Small intestine (tissue), 7 donors: ENCODE measurements around the gene EXOSC2. TPM values are rescaled to one million over a fixed set of nuclear protein-coding genes. Genes with fewer than 3 reads are reported as not detected.
A peak's percentile ranks its signal among the peaks of the same experiment; 100 is the strongest.

ENCODE experiments used
- DNase-seq, 2 donors: peaks; one replicate each; pipeline versions ENCODE4 v3.0.0 to v3.0.0-alpha.2; 2013
- FAIRE-seq: peaks from 2 replicates; lab custom pipeline; 2012; peaks lifted over from hg19 to GRCh38; lab: Jason Lieb, UNC
- H3K27ac ChIP-seq, 3 donors: one replicate each; pipeline ENCODE4 v1.5.1; 2013; ENCODE audit warnings: low read length in 2 of 3, mild to moderate bottlenecking in 2 of 3, control low read depth in 1 of 3, inconsistent platforms in 1 of 3, low read depth in 1 of 3, moderate library complexity in 1 of 3
- H3K27me3 ChIP-seq, 3 donors: one replicate each; pipeline ENCODE4 v1.6.1; 2013; ENCODE audit warnings: low read length in 3 of 3, inconsistent platforms in 1 of 3; ENCODE audit not compliant: control insufficient read depth in 3 of 3, insufficient read depth in 3 of 3
- H3K36me3 ChIP-seq, 3 donors: one replicate each; pipeline ENCODE4 v1.6.1; 2013; ENCODE audit warnings: low read length in 3 of 3, inconsistent platforms in 1 of 3, low read depth in 1 of 3, mild to moderate bottlenecking in 1 of 3, moderate library complexity in 1 of 3; ENCODE audit not compliant: control insufficient read depth in 3 of 3, insufficient read depth in 2 of 3
- H3K4me1 ChIP-seq, 3 donors: one replicate each; pipeline ENCODE4 v1.6.1; 2013; ENCODE audit warnings: low read length in 2 of 3, inconsistent platforms in 1 of 3, low read depth in 1 of 3, mild to moderate bottlenecking in 1 of 3, moderate library complexity in 1 of 3; ENCODE audit not compliant: control insufficient read depth in 3 of 3, insufficient read depth in 2 of 3
- H3K4me3 ChIP-seq, 3 donors: one replicate each; pipeline ENCODE4 v1.5.1; 2013; ENCODE audit warnings: low read length in 3 of 3, control low read depth in 1 of 3, inconsistent platforms in 1 of 3, low read depth in 1 of 3, mild to moderate bottlenecking in 1 of 3, moderate library complexity in 1 of 3
- H3K9me3 ChIP-seq, 2 donors: one replicate each; pipeline ENCODE4 v1.6.1; 2013; ENCODE audit warnings: low read depth in 1 of 2, low read length in 1 of 2; ENCODE audit not compliant: control insufficient read depth in 2 of 2, insufficient read depth in 1 of 2
- WGBS, 3 donors: extraction: QIAGEN DNeasy Blood & Tissue Kit; methylation state at CpG; one replicate each; pipeline ENCODE4 v1.1.7; 2013; 5-methylcytosine and 5-hydroxymethylcytosine counted together
- polyA plus RNA-seq, 4 donors: library from polyadenylated mRNA; stranded (reverse) in 3 of 4; unstranded in 1 of 4; fragments of 200-250 nt in 3 of 4; fragments of 120-200 nt in 1 of 4; gene quantifications; one replicate each; pipeline versions ENCODE4 v1.2.1 to v1.2.3, GENCODE V29; 2013
- donor health status: healthy with polysubstance abuse.
- donor health status: control.
- donor health status: control.
- donor health status: Bipolar disorder and iron deficiency.
- donor health status: healthy.

The EXOSC2 gene
- polyA plus RNA-seq, 4 donors = 6.0 to 31.5 (median 14.9) TPM

- FAIRE-seq = no peak
These were observed 21.1 kb upstream of the EXOSC2 start for GRCh38 chr9:130672466-130672865.

GRCh38 chr9:130672933-130673615 is 20.5 kb upstream of the EXOSC2 start:
- H3K27me3 ChIP-seq = peaks cover 0 to 33% (median 4%) of the 10 kb centered on the region in 3 donors
- 74 to 87% (median 83%) methylated on average over 12 of the region's 12 CpGs for WGBS, 3 donors
- H3K27ac ChIP-seq = no peak overlapping the region
- H3K4me3 ChIP-seq = no peak overlapping the region
- no peaks in the 10 kb centered on the region for H3K4me1 ChIP-seq
- no peak for DNase-seq
- FAIRE-seq = no peak
- H3K36me3 ChIP-seq = no peaks in the 10 kb centered on the region
- H3K9me3 ChIP-seq = no peaks in the 10 kb centered on the region

More at GRCh38 chr9:130672466-130672865, 21.1 kb upstream of the EXOSC2 start:
- no peaks in the 10 kb centered on the region for H3K9me3 ChIP-seq
- no peak overlapping the region for H3K27ac ChIP-seq
- 79 to 87% (median 85%) methylated on average over 8 of the region's 8 CpGs for WGBS, 3 donors
- peaks cover 4 to 33% (median 10%) of the 10 kb centered on the region in 3 donors for H3K27me3 ChIP-seq
- no peaks in the 10 kb centered on the region for H3K4me1 ChIP-seq
- DNase-seq = no peak
- H3K4me3 ChIP-seq = no peak overlapping the region
- no peaks in the 10 kb centered on the region for H3K36me3 ChIP-seq

DNA sequence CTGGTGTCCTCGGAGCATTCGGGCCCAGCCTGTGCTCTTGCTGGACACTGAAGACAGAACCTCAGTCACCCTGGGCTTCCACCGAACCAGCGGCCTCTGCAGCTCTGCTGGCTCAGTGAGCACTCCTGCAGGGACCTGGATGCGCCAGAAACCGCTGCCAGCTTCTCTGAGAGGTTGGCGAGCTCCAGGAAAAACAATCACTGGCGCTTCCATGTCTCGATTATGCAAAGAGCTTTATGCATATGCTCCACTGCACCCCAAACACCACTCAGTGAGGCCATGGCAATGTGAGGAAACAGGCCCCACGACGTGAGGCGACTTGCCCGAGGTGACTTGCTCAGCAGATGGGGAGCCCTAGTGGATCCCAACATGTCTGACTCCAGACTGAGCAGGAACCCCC is 18.2 kb upstream of the EXOSC2 start:
- DNase-seq (no peak), FAIRE-seq (no peak)
- Histone ChIP-seq H3K27me3 (peaks cover 0 to 34% (median 2%) of the 10 kb centered on the region in 3 donors), H3K27ac (no peak overlapping the region), H3K9me3 (no peaks in the 10 kb centered on the region), H3K4me1 (no peaks in the 10 kb centered on the region), H3K36me3 (no peaks in the 10 kb centered on the region), H3K4me3 (no peak overlapping the region)
- 80 to 91% (median 90%) methylated on average over 13 of the region's 13 CpGs for WGBS, 3 donors

GRCh38 chr9:130677252-130677651 is 16.3 kb upstream of the EXOSC2 start:
- no peak for FAIRE-seq
- H3K4me1 ChIP-seq = peaks cover 0 to 10% (median 0%) of the 10 kb centered on the region in 3 donors
- DNase-seq = no peak
- H3K27me3 ChIP-seq = peaks cover 0 to 32% (median 2%) of the 10 kb centered on the region in 3 donors
- no peaks in the 10 kb centered on the region for H3K36me3 ChIP-seq
- H3K4me3 ChIP-seq = no peak overlapping the region
- no peaks in the 10 kb centered on the region for H3K9me3 ChIP-seq
- 70 to 85% (median 76%) methylated on average over 7 of the region's 7 CpGs for WGBS, 3 donors
- no peak overlapping the region for H3K27ac ChIP-seq

DNA sequence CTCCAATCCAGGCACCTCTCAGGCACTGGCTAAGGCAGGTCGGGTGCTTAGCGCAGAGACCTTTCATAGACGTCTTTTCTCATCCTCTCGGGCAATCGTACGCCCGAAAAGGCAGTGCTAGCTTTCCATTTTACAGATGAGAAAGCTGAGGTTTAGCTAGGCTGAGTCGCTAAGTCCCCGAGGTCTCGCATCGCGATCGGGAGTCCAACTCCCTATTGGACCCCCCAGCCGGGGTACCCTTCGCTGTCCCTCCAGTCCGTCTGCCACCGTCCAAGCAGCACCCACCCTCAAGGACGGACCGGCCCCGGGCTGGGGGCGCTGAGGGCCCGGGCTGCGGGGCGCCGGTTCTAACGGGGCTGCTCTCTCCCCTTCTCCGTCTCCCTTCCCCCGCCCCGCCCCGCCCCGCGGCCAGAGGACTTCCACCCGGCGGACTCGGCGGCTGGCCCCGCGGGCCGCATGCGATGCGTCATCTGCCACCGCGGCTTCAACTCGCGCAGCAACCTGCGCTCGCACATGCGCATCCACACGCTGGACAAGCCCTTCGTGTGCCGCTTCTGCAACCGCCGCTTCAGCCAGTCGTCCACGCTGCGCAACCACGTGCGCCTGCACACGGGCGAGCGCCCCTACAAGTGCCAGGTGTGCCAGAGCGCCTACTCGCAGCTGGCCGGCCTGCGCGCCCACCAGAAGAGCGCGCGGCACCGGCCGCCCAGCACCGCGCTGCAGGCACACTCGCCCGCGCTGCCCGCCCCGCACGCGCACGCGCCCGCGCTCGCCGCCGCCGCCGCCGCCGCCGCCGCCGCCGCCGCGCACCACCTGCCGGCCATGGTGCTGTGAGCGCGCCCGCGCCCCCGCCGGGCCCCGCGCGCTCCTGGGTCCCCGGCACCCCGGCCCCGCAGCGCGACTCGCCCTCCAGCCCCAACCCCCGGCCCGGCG is 12.5 kb upstream of the EXOSC2 start:
- Histone ChIP-seq H3K9me3 (peaks cover 0 to 8% of the 10 kb centered on the region in 2 donors), H3K4me3 (peak overlapping the region; percentile 46 to 80 (median 52)), H3K27ac (peak overlapping the region in 1 of 3 donors; percentile 22), H3K4me1 (peaks cover 0 to 12% (median 0%) of the 10 kb centered on the region in 3 donors), H3K36me3 (no peaks in the 10 kb centered on the region), H3K27me3 (peaks cover 0 to 33% (median 2%) of the 10 kb centered on the region in 3 donors)
- 1 to 3% (median 3%) methylated on average over 75 to 116 of the region's 116 CpGs for WGBS, 3 donors
- FAIRE-seq = no peak
- DNase-seq = peak; percentile 91 to 95

DNA sequence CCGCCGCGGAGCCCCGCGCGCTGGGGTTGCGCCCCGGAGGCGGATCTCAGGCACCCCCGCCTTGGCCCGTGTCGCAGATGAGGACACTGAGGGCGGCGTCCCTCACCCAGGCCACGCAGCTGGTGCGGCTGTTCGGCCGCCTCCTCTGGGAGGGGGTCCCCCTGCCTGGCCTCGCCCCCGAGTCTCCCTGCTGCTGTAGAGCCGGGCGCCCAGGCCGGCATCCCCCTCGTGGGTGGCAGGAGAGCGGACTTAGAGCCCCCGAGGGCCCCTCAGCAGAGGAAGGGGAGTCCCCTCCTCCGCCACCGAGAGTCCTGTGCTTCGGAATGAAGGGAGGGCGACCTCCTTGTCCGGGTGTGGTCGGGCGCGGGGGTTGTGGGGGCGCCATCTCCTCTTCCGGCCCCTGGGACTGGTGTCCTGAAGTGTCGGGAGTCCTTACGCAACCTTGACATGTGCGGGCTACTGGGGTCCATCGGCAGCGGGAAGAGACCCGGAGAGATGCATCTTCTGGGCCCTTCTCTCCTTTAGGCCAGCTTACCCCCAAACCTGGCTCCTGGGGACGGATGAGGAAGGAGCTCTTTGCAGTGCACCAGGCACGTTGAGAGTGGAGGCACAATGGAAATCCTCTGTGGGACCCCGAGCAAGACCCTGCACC is 11.7 kb upstream of the EXOSC2 start:
- Histone ChIP-seq H3K27me3 (peaks cover 0 to 33% (median 2%) of the 10 kb centered on the region in 3 donors), H3K27ac (peak overlapping the region in 1 of 3 donors; percentile 22), H3K9me3 (peaks cover 0 to 8% of the 10 kb centered on the region in 2 donors), H3K4me3 (peak overlapping the region; percentile 46 to 80 (median 52)), H3K4me1 (peaks cover 0 to 12% (median 0%) of the 10 kb centered on the region in 3 donors), H3K36me3 (no peaks in the 10 kb centered on the region)
- FAIRE-seq = no peak
- WGBS, 3 donors = 1 to 2% (median 1%) methylated on average over 33 to 45 of the region's 45 CpGs
- peak; percentile 25 to 63 for DNase-seq

DNA sequence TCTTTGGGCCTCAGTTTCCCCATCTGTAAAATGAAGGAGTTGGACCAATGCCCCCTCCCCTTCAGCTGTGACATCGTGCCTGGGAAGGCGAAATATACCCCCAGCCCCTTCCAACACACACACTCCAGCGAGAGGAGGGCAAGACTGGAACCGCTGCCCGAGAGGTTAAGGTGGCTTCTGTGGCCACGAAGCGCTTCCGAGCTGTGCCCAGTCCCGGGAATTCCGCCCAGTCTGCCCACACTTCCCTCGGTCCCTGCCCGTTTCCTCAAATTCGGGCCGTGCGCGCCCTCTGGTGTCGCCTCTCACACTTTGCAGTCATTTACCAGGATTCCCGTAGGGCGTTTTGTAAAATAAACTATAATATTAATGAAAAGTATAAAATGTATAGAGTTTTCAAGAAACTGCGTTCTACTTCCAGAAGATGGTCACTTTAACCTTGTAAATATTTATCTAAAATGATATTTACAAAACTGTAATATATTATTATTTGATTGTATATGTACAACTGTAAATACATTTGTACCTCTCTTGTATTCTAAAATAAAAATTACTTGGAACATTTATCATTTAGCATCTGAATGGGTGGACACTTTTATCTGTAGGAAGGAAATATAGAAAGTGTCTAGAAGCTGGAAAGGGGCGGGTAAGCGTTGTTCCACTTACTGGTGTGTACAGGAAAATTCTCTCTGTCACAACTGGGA is 11.0 kb upstream of the EXOSC2 start:
- no peak overlapping the region for H3K27ac ChIP-seq
- H3K9me3 ChIP-seq = peaks cover 0 to 8% of the 10 kb centered on the region in 2 donors
- DNase-seq (peak; percentile 82 to 84), FAIRE-seq (no peak)
- H3K36me3 ChIP-seq = no peaks in the 10 kb centered on the region
- H3K4me1 ChIP-seq = peaks cover 0 to 12% (median 0%) of the 10 kb centered on the region in 3 donors
- H3K4me3 ChIP-seq = peak overlapping the region in 2 of 3 donors; percentile 46 to 80
- WGBS, 3 donors = 3 to 5% (median 4%) methylated on average over 22 of the region's 22 CpGs
- peaks cover 0 to 33% (median 2%) of the 10 kb centered on the region in 3 donors for H3K27me3 ChIP-seq
